Uterus (tissue), 2 donors: ENCODE results near the gene CACNA1A.
"Not testable (repeated sequence)": the region's sequence is repeated elsewhere in the genome, so short reads cannot be mapped to it uniquely, and the experiment has no call there.

Experiments
- CTCF ChIP-seq, 4 experiments: fragments of 200-600 bp in 2 of 4; fragments of 450-650 bp in 2 of 4; sonication (generic) in 2 of 4; IDR thresholded peaks; one replicate each; pipeline ENCODE4 v1.5.1; 2016 to 2019; ENCODE audit warnings: antibody characterized with exemption in 4 of 4, mild to moderate bottlenecking in 2 of 4, moderate library complexity in 1 of 4
- POLR2A ChIP-seq, 2 donors: fragments of 450-650 bp; IDR thresholded peaks; one replicate each; pipeline ENCODE4 v1.6.1; 2016; ENCODE audit warnings: antibody characterized with exemption in 2 of 2, mild to moderate bottlenecking in 1 of 2, moderate library complexity in 1 of 2

GRCh38 chr19:13185763-13186657, 320.3 kb downstream of the CACNA1A start:
- TF ChIP-seq POLR2A, CTCF (IDR thresholded peaks at IDR 0.05): not testable (repeated sequence)
